Endothelial cell of umbilical vein (primary cell): ENCODE measurements around the gene FBXW11. TPM values are rescaled to one million over a fixed set of nuclear protein-coding genes. Genes with fewer than 3 reads are reported as not detected.

Source experiments
- BruUV-seq: library from RNA; stranded (reverse); fragments of 400-500 nt; replicated peaks from 2 replicates; lab custom pipeline; 2021; lab: Mats Ljungman, UMichigan
- CTCF ChIA-PET: fragments of 300-600, 350-600 bp; sonication (Branson Sonifier 250); formaldehyde crosslinking; loops from one replicate; lab custom pipeline; 2021; ENCODE audit warnings: antibody characterized with exemption, inconsistent platforms; lab: Charles Lee
- POLR2A ChIA-PET: fragments of 300-600, 350-600 bp; sonication (Branson Sonifier 250); formaldehyde crosslinking; loops from one replicate; lab custom pipeline; 2021; ENCODE audit warnings: antibody characterized with exemption, inconsistent platforms; lab: Charles Lee
- DNase-seq: peaks from one replicate; pipeline ENCODE4 v3.0.0-alpha.2; 2011; ENCODE audit warnings: low read depth, low spot score
- FAIRE-seq: peaks from 2 replicates; lab custom pipeline; 2011; peaks lifted over from hg19 to GRCh38; lab: Jason Lieb, UNC
- H2AFZ ChIP-seq: 2 replicates; pipeline ENCODE4 v1.6.0; 2012; ENCODE audit warnings: low read depth, low read length, control low read depth, inconsistent platforms
- H3K27ac ChIP-seq: 2 replicates; pipeline ENCODE4 v1.5.1; 2011; ENCODE audit warnings: low read depth, mild to moderate bottlenecking, control low read depth, low read length, moderate library complexity; ENCODE audit not compliant: insufficient read depth
- H3K27me3 ChIP-seq, 2 experiments: 2 replicates each; pipeline versions ENCODE4 v1.6.0 to v1.6.1; 2011; ENCODE audit warnings: low read length in 2 of 2, mixed read lengths in 1 of 2; ENCODE audit not compliant: control insufficient read depth in 2 of 2, insufficient read depth in 2 of 2
- H3K36me3 ChIP-seq, 2 experiments: 2 replicates in 1 of 2; 3 replicates in 1 of 2; pipeline ENCODE4 v1.5.1; 2011; ENCODE audit warnings: low read length in 2 of 2, mild to moderate bottlenecking in 1 of 2, moderate library complexity in 1 of 2; ENCODE audit not compliant: control insufficient read depth in 2 of 2, insufficient read depth in 2 of 2; ENCODE audit errors: extremely low read depth in 1 of 2
- H3K4me1 ChIP-seq: 3 replicates; pipeline ENCODE4 v1.5.1; 2011; ENCODE audit warnings: mild to moderate bottlenecking, low read length; ENCODE audit not compliant: control insufficient read depth, insufficient read depth; ENCODE audit errors: extremely low read depth
- H3K4me2 ChIP-seq: 2 replicates; pipeline ENCODE4 v1.6.1; 2011; ENCODE audit warnings: low read length, control low read depth, mixed read lengths; ENCODE audit not compliant: insufficient read depth
- H3K4me3 ChIP-seq, 3 experiments: fragments of 200-600 bp in 1 of 3; sonication (generic), shearing (Covaris generic) in 1 of 3; replicated peaks in 1 of 3; 2 replicates each; pipeline ENCODE4 v1.5.1; 2011 to 2016; ENCODE audit warnings: control low read depth in 3 of 3, low read length in 3 of 3, mild to moderate bottlenecking in 2 of 3, inconsistent platforms in 1 of 3, low read depth in 1 of 3, moderate library complexity in 1 of 3; ENCODE audit not compliant: insufficient read depth in 1 of 3
- H3K79me2 ChIP-seq: 2 replicates; pipeline ENCODE4 v1.6.0; 2012; ENCODE audit warnings: low read length, inconsistent platforms; ENCODE audit not compliant: control insufficient read depth, insufficient read depth
- H3K9ac ChIP-seq: replicated peaks from 2 replicates; pipeline ENCODE3; 2011; ENCODE audit warnings: low read length, control low read depth; ENCODE audit not compliant: insufficient read depth; ENCODE audit errors: extremely low read depth
- H3K9me1 ChIP-seq: replicated peaks from 3 replicates; pipeline ENCODE4 v1.6.0; 2011; ENCODE audit warnings: mild to moderate bottlenecking, low read length; ENCODE audit not compliant: control insufficient read depth, insufficient read depth; ENCODE audit errors: extremely low read depth
- H3K9me3 ChIP-seq: replicated peaks from 2 replicates; pipeline ENCODE4 v1.5.1; 2012; ENCODE audit warnings: low read length, inconsistent platforms; ENCODE audit not compliant: control insufficient read depth, insufficient read depth
- H4K20me1 ChIP-seq: replicated peaks from 2 replicates; pipeline ENCODE3; 2011; ENCODE audit warnings: mild to moderate bottlenecking, low read length; ENCODE audit not compliant: control insufficient read depth, insufficient read depth; ENCODE audit errors: extremely low read depth
- EZH2 ChIP-seq: IDR thresholded peaks from 2 replicates; pipeline ENCODE4 v1.6.1; 2012; ENCODE audit warnings: borderline replicate concordance, low read depth, mild to moderate bottlenecking, moderate library complexity, low read length, inconsistent platforms; ENCODE audit not compliant: severe bottlenecking
- FOS ChIP-seq: IDR thresholded peaks from 2 replicates; pipeline ENCODE4 v1.6.1; 2011; ENCODE audit warnings: mild to moderate bottlenecking, low read length, moderate library complexity, borderline replicate concordance; ENCODE audit not compliant: insufficient read depth
- GATA2 ChIP-seq: IDR thresholded peaks from 2 replicates; pipeline ENCODE4 v1.7.0; 2011; ENCODE audit warnings: low read depth, mild to moderate bottlenecking, moderate library complexity, mixed read lengths, low read length; ENCODE audit not compliant: insufficient read length, insufficient read depth
- JUN ChIP-seq: IDR thresholded peaks from 2 replicates; pipeline ENCODE4 v1.6.1; 2011; ENCODE audit warnings: borderline replicate concordance, low read depth; ENCODE audit not compliant: insufficient read length, insufficient read depth
- MYC ChIP-seq: IDR thresholded peaks from one replicate; pipeline ENCODE4 v1.6.1; 2011; ENCODE audit warnings: mild to moderate bottlenecking, low read depth, low read length
- POLR2A ChIP-seq: IDR thresholded peaks from 2 replicates; pipeline ENCODE4 v1.6.1; 2012; ENCODE audit warnings: low read depth, mild to moderate bottlenecking, control low read depth, low read length
- POLR2AphosphoS5 ChIP-seq: IDR thresholded peaks from 2 replicates; pipeline ENCODE4 v1.6.1; 2012; ENCODE audit warnings: low read depth, mild to moderate bottlenecking, control low read depth, low read length, moderate library complexity; ENCODE audit not compliant: insufficient read depth
- dilution Hi-C: fragments of 300-500 bp; cut with MboI; formaldehyde crosslinking; loops from one replicate; pipeline ENCODE4 v1.15.0; 2019; ENCODE audit warnings: low sequenced_read_pairs; ENCODE audit not compliant: extremely low pct_ligation_motif_present
- intact Hi-C: fragments of 100-400 bp; cut with micrococcal nuclease; formaldehyde crosslinking; loops from one replicate; pipeline ENCODE4 v1.10.0; 2022
- polyA plus RNA-seq, 4 experiments: library from polyadenylated mRNA; depleted of rRNA in 3 of 4; stranded (reverse) in 3 of 4; unstranded in 1 of 4; fragments of >200 nt; gene quantifications; 2 replicates each; pipeline versions ENCODE4 v1.2.1 to v1.2.3, GENCODE V29; 2011 to 2012; ENCODE audit warnings: missing spikeins in 1 of 4
- total RNA-seq: library from RNA; stranded (reverse); gene quantifications from 2 replicates; pipeline ENCODE4 v1.2.3, GENCODE V29; 2021
- TF ChIP-seq, protein P1 (sequence below): IDR thresholded peaks from 2 replicates; pipeline ENCODE4 v1.6.1; 2011; ENCODE audit not compliant: insufficient read depth, insufficient read length
- TF ChIP-seq, protein P2 (sequence below), 2 donors: IDR thresholded peaks; 1 replicate in 1 of 2; 2 replicates in 1 of 2; pipeline ENCODE4 v1.5.1; 2011; ENCODE audit warnings: low read length in 2 of 2, mild to moderate bottlenecking in 2 of 2, moderate library complexity in 2 of 2, control low read depth in 1 of 2, inconsistent platforms in 1 of 2, low read depth in 1 of 2; ENCODE audit not compliant: insufficient read depth in 1 of 2; ENCODE audit errors: extremely low read depth in 1 of 2

FBXW11 gene
- total and polyA plus RNA-seq, 2 donors (not counting 3 experiments of a cell fraction or from before 2014, with no cell fraction given), result 30.7 to 44.7 TPM

DNA sequence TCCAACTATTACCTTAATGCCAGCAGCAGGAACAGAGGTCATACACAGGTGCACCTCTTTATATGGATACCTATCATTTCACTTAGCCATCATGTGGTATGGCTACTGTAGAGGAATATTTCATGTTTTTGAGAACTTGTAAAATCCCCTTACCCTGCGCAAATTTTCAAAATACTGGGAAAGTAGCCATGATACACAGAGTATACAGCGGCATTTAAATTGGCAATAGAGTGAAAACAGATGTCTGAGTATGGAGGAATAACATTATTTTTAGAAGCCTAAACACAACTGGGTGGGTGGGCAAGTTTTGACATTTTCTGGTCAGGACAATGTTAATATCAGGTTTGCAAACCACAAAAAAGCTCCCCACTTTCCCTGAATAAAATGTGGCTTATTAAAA, 111.4 kb downstream of the FBXW11 start:
- POLR2A ChIA-PET, result no interaction called here
- CTCF ChIA-PET, result no interaction called here
- Histone ChIP-seq H3K9ac (no peak overlapping the region), H4K20me1 (no peaks in the 10 kb centered on the region), H3K79me2 (no peaks in the 10 kb centered on the region), H3K27ac (no peak overlapping the region), H3K4me2 (no peak overlapping the region), H3K4me3 (no peak overlapping the region), H3K9me1 (no peaks in the 10 kb centered on the region), H3K4me1 (peaks cover 7% of the 10 kb centered on the region), H3K9me3 (no peaks in the 10 kb centered on the region), H3K27me3 (no peaks in the 10 kb centered on the region), H3K36me3 (peaks cover 2 to 6% of the 10 kb centered on the region in 2 experiments), H2AFZ (no peak overlapping the region)
- BruUV-seq, result no TSS peak
- FAIRE-seq, result no peak
- DNase-seq, result no peak
- dilution Hi-C loops (no loop called here), intact Hi-C loops (no loop called here)
- TF ChIP-seq, protein P1, sequence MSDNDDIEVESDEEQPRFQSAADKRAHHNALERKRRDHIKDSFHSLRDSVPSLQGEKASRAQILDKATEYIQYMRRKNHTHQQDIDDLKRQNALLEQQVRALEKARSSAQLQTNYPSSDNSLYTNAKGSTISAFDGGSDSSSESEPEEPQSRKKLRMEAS, result no peak
- TF ChIP-seq MYC, result no peak
- no peak for TF ChIP-seq POLR2AphosphoS5
- TF ChIP-seq POLR2A, result no peak
- no peak for TF ChIP-seq FOS
- no peak for TF ChIP-seq JUN
- TF ChIP-seq, protein P2, sequence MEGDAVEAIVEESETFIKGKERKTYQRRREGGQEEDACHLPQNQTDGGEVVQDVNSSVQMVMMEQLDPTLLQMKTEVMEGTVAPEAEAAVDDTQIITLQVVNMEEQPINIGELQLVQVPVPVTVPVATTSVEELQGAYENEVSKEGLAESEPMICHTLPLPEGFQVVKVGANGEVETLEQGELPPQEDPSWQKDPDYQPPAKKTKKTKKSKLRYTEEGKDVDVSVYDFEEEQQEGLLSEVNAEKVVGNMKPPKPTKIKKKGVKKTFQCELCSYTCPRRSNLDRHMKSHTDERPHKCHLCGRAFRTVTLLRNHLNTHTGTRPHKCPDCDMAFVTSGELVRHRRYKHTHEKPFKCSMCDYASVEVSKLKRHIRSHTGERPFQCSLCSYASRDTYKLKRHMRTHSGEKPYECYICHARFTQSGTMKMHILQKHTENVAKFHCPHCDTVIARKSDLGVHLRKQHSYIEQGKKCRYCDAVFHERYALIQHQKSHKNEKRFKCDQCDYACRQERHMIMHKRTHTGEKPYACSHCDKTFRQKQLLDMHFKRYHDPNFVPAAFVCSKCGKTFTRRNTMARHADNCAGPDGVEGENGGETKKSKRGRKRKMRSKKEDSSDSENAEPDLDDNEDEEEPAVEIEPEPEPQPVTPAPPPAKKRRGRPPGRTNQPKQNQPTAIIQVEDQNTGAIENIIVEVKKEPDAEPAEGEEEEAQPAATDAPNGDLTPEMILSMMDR (IDR thresholded peaks at IDR 0.05; ENCODE audit: extremely low read depth in 1 of 2, insufficient read depth in 1 of 2, low read depth in 1 of 2, low read length in 2 of 2), result no peak
- no peak for TF ChIP-seq GATA2
- TF ChIP-seq EZH2, result no peak
